CD4-positive, alpha-beta T cell (primary cell): Measurements from ENCODE around the gene CLSTN3. TPM values are rescaled to one million over a fixed set of nuclear protein-coding genes. Genes with fewer than 3 reads are reported as not detected.
"Not testable (repeated sequence)": the region's sequence is repeated elsewhere in the genome, so short reads cannot be mapped to it uniquely, and the experiment has no call there.

Source experiments
- ATAC-seq: fragments of 200-7000 bp; cut with Tn5 transposase; one replicate; pipeline ENCODE4 v1.10.0; 2022; ENCODE audit warnings: mild to moderate bottlenecking; ENCODE audit not compliant: poor library complexity
- CTCF ChIA-PET: fragments of 350-600 bp; sonication (Branson Sonifier 250); formaldehyde crosslinking; loops from one replicate; lab custom pipeline; 2021; ENCODE audit warnings: antibody characterized with exemption, inconsistent platforms; lab: Charles Lee
- POLR2A ChIA-PET: fragments of 350-600 bp; sonication (Branson Sonifier 250); formaldehyde crosslinking; loops from one replicate; lab custom pipeline; 2021; ENCODE audit warnings: antibody characterized with exemption, inconsistent platforms; lab: Charles Lee
- DNase-seq, 14 experiments: peaks; one replicate each; pipeline ENCODE4 v3.0.0-alpha.2; 2013 to 2020; ENCODE audit warnings: mixed read lengths in 2 of 14
- H3K27ac ChIP-seq, 2 donors: one replicate each; pipeline versions ENCODE4 v1.5.1 to v1.7.0; 2013; ENCODE audit warnings: low read length in 2 of 2, low read depth in 1 of 2, mild to moderate bottlenecking in 1 of 2
- H3K27me3 ChIP-seq, 2 experiments: 1 replicate in 1 of 2; 2 replicates in 1 of 2; pipeline versions ENCODE4 v1.6.1 to v1.7.0; 2013; ENCODE audit warnings: low read length in 2 of 2, control low read depth in 1 of 2, mild to moderate bottlenecking in 1 of 2, moderate library complexity in 1 of 2; ENCODE audit not compliant: insufficient read depth in 2 of 2, control insufficient read depth in 1 of 2
- H3K36me3 ChIP-seq: one replicate; pipeline ENCODE4 v1.6.1; 2013; ENCODE audit warnings: low read length, control low read depth; ENCODE audit not compliant: insufficient read depth
- H3K4me1 ChIP-seq: one replicate; pipeline ENCODE4 v1.6.1; 2013; ENCODE audit warnings: low read length, control low read depth; ENCODE audit not compliant: insufficient read depth
- H3K4me3 ChIP-seq: one replicate; pipeline ENCODE4 v1.5.1; 2013; ENCODE audit warnings: mild to moderate bottlenecking, low read length, moderate library complexity
- H3K9me3 ChIP-seq, 2 experiments: 1 replicate in 1 of 2; 2 replicates in 1 of 2; pipeline versions ENCODE4 v1.6.1 to v1.7.0; 2013; ENCODE audit warnings: low read length in 2 of 2, mild to moderate bottlenecking in 2 of 2, control low read depth in 1 of 2, moderate library complexity in 1 of 2; ENCODE audit not compliant: control insufficient read depth in 1 of 2, insufficient read depth in 1 of 2
- H3K27ac Mint-ChIP-seq: one replicate; pipeline ENCODE4 v1.8.0; 2020; ENCODE audit warnings: mixed read lengths
- H3K27me3 Mint-ChIP-seq: one replicate; pipeline ENCODE4 v1.8.0; 2021; ENCODE audit warnings: mixed read lengths
- H3K36me3 Mint-ChIP-seq: one replicate; pipeline ENCODE4 v1.8.0; 2021; ENCODE audit warnings: low read depth, mixed read lengths
- H3K4me1 Mint-ChIP-seq: one replicate; pipeline ENCODE4 v1.8.0; 2021; ENCODE audit warnings: low read depth, mixed read lengths
- H3K4me3 Mint-ChIP-seq: one replicate; pipeline ENCODE4 v1.8.0; 2020; ENCODE audit warnings: mild to moderate bottlenecking, mixed read lengths
- H3K9me3 Mint-ChIP-seq: one replicate; pipeline ENCODE4 v1.8.0; 2020; ENCODE audit warnings: mixed read lengths
- intact Hi-C, 2 experiments: fragments of 100-400 bp; cut with DNase I in 1 of 2; cut with micrococcal nuclease in 1 of 2; formaldehyde crosslinking; loops; one replicate each; pipeline versions ENCODE4 v1.15.1 to v1.9.0; 2023 to 2025; cut with DNase I, micrococcal nuclease
- total RNA-seq, 174 experiments: library from RNA in 2 of 174; stranded (reverse) in 2 of 174; gene quantifications; one replicate each; pipeline ENCODE4 v1.2.3 and lab custom pipeline; 2021 to 2026
- TF ChIP-seq, protein P1 (sequence below): fragments of 200-600 bp; IDR thresholded peaks from one replicate; pipeline ENCODE4 v1.8.0; 2022; ENCODE audit warnings: antibody characterized with exemption, mild to moderate bottlenecking

CLSTN3 gene
- total RNA-seq, 2 experiments from 2014 or later: 29.1 to 33.9 TPM

DNA sequence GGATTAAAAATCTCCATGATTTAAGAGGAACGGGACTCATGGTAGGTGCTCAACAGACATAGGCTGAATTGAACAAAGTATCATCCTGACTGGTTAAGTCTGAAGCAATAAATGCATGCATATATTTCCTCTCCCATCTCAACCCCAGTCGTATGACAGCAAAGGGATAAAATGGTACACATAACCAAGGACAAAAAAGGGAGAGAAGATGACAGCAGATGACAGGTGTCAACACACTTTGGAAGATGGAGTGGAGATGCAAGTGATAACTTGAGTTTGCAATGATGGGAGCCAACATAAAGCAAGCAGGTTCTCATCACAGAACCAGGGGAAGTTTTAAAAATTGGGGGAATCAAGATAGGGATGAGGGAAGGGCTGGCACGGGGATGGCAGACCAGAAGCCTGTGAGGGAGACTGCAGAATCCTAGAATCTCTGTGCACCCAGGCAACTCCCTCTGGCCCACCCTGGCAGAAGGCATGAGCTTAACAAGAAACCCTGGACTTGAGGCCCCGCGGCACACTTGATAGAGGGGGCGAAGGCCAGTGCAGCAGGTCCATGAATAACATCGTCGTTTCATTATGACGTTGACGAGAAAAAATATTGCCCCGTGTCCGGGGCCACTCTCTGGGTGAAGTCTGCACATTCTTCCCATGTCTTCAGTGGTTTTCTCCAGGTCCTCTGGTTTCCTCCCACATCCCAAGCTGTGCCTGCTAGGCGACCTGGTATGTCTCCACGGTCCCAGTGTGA lies 26.2 kb upstream of the CLSTN3 start:
- peaks cover 49% of the 10 kb centered on the region for H3K4me1 Mint-ChIP-seq
- H3K27me3 Mint-ChIP-seq: no peaks in the 10 kb centered on the region
- H3K27ac Mint-ChIP-seq: no peak overlapping the region
- TF ChIP-seq, protein P1, sequence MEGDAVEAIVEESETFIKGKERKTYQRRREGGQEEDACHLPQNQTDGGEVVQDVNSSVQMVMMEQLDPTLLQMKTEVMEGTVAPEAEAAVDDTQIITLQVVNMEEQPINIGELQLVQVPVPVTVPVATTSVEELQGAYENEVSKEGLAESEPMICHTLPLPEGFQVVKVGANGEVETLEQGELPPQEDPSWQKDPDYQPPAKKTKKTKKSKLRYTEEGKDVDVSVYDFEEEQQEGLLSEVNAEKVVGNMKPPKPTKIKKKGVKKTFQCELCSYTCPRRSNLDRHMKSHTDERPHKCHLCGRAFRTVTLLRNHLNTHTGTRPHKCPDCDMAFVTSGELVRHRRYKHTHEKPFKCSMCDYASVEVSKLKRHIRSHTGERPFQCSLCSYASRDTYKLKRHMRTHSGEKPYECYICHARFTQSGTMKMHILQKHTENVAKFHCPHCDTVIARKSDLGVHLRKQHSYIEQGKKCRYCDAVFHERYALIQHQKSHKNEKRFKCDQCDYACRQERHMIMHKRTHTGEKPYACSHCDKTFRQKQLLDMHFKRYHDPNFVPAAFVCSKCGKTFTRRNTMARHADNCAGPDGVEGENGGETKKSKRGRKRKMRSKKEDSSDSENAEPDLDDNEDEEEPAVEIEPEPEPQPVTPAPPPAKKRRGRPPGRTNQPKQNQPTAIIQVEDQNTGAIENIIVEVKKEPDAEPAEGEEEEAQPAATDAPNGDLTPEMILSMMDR: no peak
- ChIA-PET POLR2A (no interaction called here), CTCF (interaction anchor here (1.2 kb wide), 1 partner anchor 9 kb away, joined by 3 read pairs; no protein-coding TSS in a partner anchor)
- Histone ChIP-seq H3K27ac (no peak overlapping the region), H3K27me3 (no peaks in the 10 kb centered on the region), H3K36me3 (peaks cover 41% of the 10 kb centered on the region), H3K4me1 (peaks cover 25% of the 10 kb centered on the region), H3K9me3 (no peaks in the 10 kb centered on the region), H3K4me3 (no peak overlapping the region)
- H3K4me3 Mint-ChIP-seq: no peak overlapping the region
- intact Hi-C loops: no loop called here
- DNase-seq (no peak), ATAC-seq (no peak)
- H3K36me3 Mint-ChIP-seq: peaks cover 62% of the 10 kb centered on the region
- peaks cover 9% of the 10 kb centered on the region for H3K9me3 Mint-ChIP-seq

DNA sequence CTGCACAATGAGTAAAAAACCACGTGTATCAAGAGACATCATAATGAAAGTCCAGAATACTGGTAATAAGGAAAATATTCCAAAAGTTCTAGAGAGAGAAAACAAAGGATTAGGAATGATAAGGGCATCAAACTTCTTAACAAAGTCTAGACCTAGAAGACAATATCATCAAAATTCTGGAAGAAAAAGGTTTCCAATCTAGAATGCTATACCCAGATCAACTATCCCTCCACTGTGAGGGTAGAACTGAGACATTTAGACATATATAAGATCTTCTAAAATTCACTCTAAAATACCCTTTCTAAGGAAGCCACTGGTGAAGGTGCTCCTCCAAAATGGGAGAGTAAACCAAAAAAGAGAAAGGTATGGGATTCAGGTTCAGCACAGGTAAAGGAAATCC lies 24.1 kb upstream of the CLSTN3 start:
- Mint-ChIP-seq H3K27me3 (no peaks in the 10 kb centered on the region), H3K36me3 (peaks cover 61% of the 10 kb centered on the region), H3K27ac (peak overlapping the region; percentile 78), H3K4me3 (peak overlapping the region; percentile 73), H3K4me1 (peaks cover 58% of the 10 kb centered on the region), H3K9me3 (peaks cover 9% of the 10 kb centered on the region)
- intact Hi-C loops: loop anchor here (5.0 kb wide), 1 partner anchor 89 kb away; the partner anchor contains the start of gene LPCAT3 (in 2 of the 2)
- H3K27me3 ChIP-seq: no peaks in the 10 kb centered on the region
- no peak overlapping the region for H3K4me3 ChIP-seq
- POLR2A ChIA-PET: interaction anchor here (1.4 to 3.8 kb wide), 3 partner anchors 161 to 237 kb away, joined by 4 to 56 read pairs (median 23); partner anchors contain the start of genes C12orf57, RNU7-1 and SPSB2
- DNase-seq (no peak), ATAC-seq (no peak)
- CTCF ChIA-PET: no interaction called here
- TF ChIP-seq, protein P1: no peak
- peaks cover 34% of the 10 kb centered on the region for H3K36me3 ChIP-seq
- no peak overlapping the region for H3K27ac ChIP-seq
- no peaks in the 10 kb centered on the region for H3K9me3 ChIP-seq
- H3K4me1 ChIP-seq: peaks cover 42% of the 10 kb centered on the region

DNA sequence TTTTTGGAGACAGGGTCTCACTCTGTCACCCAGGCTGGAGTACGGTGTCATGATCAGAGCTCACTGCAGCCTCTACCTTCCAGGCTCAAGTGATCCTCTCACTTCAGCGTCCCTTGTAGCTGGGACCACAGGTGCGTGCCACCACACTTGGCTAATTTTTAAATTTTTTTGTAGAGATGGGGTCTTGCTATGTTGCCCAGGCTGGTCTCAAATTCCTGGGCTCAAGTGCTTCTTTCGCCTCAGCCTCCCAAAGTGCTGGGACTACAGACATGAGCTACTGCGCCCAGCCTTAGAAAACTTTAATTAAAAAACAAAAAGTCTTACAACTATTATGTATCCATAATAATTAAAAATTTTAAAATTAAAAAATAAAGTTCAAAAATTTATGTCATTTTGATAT lies 23.0 kb upstream of the CLSTN3 start:
- H3K9me3 Mint-ChIP-seq, H3K27ac ChIP-seq, H3K27me3 ChIP-seq, H3K9me3 ChIP-seq, DNase-seq, ATAC-seq, H3K27me3 Mint-ChIP-seq: not testable (repeated sequence)
- peaks cover 42% of the 10 kb centered on the region for H3K4me1 ChIP-seq
- ChIA-PET POLR2A (interaction anchor here (0.7 to 3.8 kb wide), 10 partner anchors 11 to 239 kb away, joined by 3 to 56 read pairs (median 6); partner anchors contain the start of genes C12orf57, C1R, CLSTN3 and RBP5), CTCF (interaction anchor here (1.0 to 3.4 kb wide), 3 partner anchors 183 to 238 kb away, joined by 3 to 16 read pairs (median 7); partner anchors contain the start of gene SPSB2)
- peaks cover 25% of the 10 kb centered on the region for H3K36me3 ChIP-seq
- Mint-ChIP-seq H3K27ac (peak overlapping the region; percentile 78), H3K36me3 (peaks cover 54% of the 10 kb centered on the region), H3K4me1 (peaks cover 57% of the 10 kb centered on the region), H3K4me3 (peak overlapping the region; percentile 73)
- intact Hi-C loops: loop anchor here (5.0 kb wide), 1 partner anchor 90 kb away; the partner anchor contains the start of gene LPCAT3 (in 2 of the 2)
- H3K4me3 ChIP-seq: peak overlapping the region; percentile 70
